B cell (primary cell): ENCODE results near the gene IFIT1B.

Experiments
- CTCF ChIP-seq: fragments of 200-600 bp; IDR thresholded peaks from one replicate; pipeline ENCODE4 v1.8.0; 2022; ENCODE audit warnings: antibody characterized with exemption, mild to moderate bottlenecking
- EZH2 ChIP-seq: IDR thresholded peaks from 2 replicates; pipeline ENCODE4 v1.6.1; 2012; ENCODE audit warnings: borderline replicate concordance, low read depth, mild to moderate bottlenecking, moderate library complexity, low read length; ENCODE audit not compliant: insufficient read depth, poor library complexity, severe bottlenecking

- TF ChIP-seq CTCF (no peak), EZH2 (no peak)
These were observed 45.7 kb upstream of the IFIT1B start for GRCh38 chr10:89332123-89332633.
